BJ (cell line): Measurements from ENCODE around the gene LMTK2. TPM values are rescaled to one million over a fixed set of nuclear protein-coding genes. Genes with fewer than 3 reads are reported as not detected.

Experiments used
- CTCF ChIA-PET: fragments of 350-600 bp; formaldehyde crosslinking; extraction: SDS; loops from one replicate; lab custom pipeline; 2021; ENCODE audit warnings: antibody characterized with exemption, inconsistent platforms; lab: Yijun Ruan, JAX
- POLR2A ChIA-PET: fragments of 300-600 bp; sonication (Branson Sonifier 250); formaldehyde crosslinking; extraction: SDS; loops from one replicate; lab custom pipeline; 2021; ENCODE audit warnings: antibody characterized with exemption; lab: Charles Lee
- DNase-seq: peaks from one replicate; pipeline ENCODE4 v3.0.0-alpha.2; 2011; ENCODE audit warnings: low read depth
- H3K27me3 ChIP-seq: 2 replicates; pipeline ENCODE4 v1.6.0; 2011; ENCODE audit warnings: low read length; ENCODE audit not compliant: control insufficient read depth, insufficient read depth
- H3K36me3 ChIP-seq: 2 replicates; pipeline ENCODE4 v1.5.1; 2011; ENCODE audit warnings: low read length; ENCODE audit not compliant: control insufficient read depth, insufficient read depth
- H3K4me3 ChIP-seq: 2 replicates; pipeline ENCODE4 v1.5.1; 2011; ENCODE audit warnings: low read depth, mild to moderate bottlenecking, control low read depth, low read length
- polyA plus RNA-seq: library from polyadenylated mRNA; depleted of rRNA; stranded (reverse); fragments of >200 nt; gene quantifications from 2 replicates; pipeline ENCODE4 v1.2.3, GENCODE V29; 2011
- TF ChIP-seq, protein P1 (sequence below): IDR thresholded peaks from 2 replicates; pipeline ENCODE4 v1.5.1; 2011; ENCODE audit warnings: low read depth, mild to moderate bottlenecking, control low read depth, inconsistent platforms, low read length, moderate library complexity; ENCODE audit not compliant: insufficient read depth

The LMTK2 gene
- polyA plus RNA-seq, 1 experiment, result 3.8 TPM

DNA sequence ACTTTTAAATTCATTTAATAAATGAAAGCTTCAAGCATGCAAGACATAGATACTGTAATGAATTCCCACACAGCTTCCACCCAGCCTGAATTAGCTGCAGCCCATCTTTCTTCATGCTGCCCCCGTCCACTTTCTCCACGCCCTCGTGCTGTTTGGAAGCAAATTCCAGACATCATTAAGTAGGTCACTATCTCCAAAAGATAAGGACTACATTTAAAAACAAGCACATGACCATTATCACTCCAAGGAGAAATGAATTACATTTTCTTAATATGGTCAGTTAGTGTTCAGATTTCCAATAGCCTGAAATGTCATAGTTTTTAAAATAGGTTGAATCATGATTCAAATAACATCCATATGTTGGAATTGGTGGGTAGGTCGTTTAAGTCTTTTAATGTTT is 24.3 kb downstream of the LMTK2 start:
- Histone ChIP-seq H3K4me3 (no peak overlapping the region), H3K36me3 (no peaks in the 10 kb centered on the region), H3K27me3 (no peaks in the 10 kb centered on the region)
- TF ChIP-seq, protein P1, sequence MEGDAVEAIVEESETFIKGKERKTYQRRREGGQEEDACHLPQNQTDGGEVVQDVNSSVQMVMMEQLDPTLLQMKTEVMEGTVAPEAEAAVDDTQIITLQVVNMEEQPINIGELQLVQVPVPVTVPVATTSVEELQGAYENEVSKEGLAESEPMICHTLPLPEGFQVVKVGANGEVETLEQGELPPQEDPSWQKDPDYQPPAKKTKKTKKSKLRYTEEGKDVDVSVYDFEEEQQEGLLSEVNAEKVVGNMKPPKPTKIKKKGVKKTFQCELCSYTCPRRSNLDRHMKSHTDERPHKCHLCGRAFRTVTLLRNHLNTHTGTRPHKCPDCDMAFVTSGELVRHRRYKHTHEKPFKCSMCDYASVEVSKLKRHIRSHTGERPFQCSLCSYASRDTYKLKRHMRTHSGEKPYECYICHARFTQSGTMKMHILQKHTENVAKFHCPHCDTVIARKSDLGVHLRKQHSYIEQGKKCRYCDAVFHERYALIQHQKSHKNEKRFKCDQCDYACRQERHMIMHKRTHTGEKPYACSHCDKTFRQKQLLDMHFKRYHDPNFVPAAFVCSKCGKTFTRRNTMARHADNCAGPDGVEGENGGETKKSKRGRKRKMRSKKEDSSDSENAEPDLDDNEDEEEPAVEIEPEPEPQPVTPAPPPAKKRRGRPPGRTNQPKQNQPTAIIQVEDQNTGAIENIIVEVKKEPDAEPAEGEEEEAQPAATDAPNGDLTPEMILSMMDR, result no peak
- POLR2A ChIA-PET, result interaction anchor here (0.6 kb wide), 1 partner anchor 122 kb away, joined by 3 read pairs; no protein-coding TSS in a partner anchor
- no peak for DNase-seq
- CTCF ChIA-PET, result interaction anchor here (1.0 to 2.6 kb wide), 3 partner anchors 25 to 136 kb away, joined by 3 to 19 read pairs (median 7); partner anchors contain the start of gene LMTK2

DNA sequence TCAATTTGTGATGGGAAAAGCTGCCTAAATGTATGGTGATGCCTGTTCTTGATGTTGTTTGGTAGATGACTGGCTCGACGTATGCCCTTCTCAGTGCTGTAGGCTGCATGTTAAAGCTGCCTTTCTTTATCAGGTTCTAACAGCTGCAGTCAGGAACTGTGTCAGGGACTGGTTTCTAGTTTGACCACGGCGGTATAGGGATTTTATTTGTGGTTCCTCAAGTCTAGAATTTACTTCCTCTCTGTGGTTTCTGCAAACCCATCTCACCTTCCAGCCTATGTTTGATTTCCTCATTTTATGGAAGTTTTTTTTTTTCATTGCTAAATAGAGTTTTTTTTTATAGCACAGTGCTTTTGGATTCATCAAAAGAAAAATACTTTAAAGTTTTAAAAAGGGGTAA is 26.5 kb downstream of the LMTK2 start:
- Histone ChIP-seq H3K36me3 (no peaks in the 10 kb centered on the region; the same call in 1 of the 2 replicates), H3K27me3 (no peaks in the 10 kb centered on the region), H3K4me3 (no peak overlapping the region)
- DNase-seq, result no peak
- ChIA-PET CTCF (interaction anchor here (2.7 kb wide), 1 partner anchor 35 kb away, joined by 13 read pairs; no protein-coding TSS in a partner anchor), POLR2A (no interaction called here)
- TF ChIP-seq, protein P1, result no peak

DNA sequence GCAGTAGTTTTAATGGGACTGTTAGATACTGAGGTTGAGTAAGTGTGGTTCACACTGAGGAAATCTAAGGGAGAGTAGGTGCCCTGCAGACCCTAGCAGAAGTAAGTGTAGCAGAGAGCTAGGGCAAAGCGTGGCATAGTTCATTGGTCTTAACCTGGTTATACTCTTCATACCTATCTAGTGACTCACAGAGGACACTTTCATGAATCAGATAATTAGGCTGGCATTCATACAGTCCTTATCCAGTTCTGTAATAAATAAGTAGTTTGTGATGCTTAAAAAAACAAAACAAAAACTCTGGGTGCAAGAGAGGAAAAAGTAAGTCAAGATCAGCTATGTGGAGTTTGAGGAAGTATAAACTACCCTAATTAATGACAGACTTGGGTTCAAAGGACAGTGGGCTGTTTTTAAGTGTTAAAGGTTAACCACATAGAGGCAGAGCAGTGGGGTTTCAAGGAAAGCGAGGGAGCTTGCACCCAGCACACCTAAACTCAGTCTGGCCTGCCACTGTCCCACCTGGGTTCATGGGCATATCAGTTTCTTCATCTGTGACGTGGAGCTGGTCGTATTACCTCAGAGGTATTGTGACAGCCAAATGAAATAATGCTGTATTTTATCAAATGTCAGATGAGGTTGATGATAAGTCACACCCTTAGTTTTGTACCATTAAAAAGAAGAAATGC is 27.1 kb downstream of the LMTK2 start:
- Histone ChIP-seq H3K4me3 (no peak overlapping the region), H3K27me3 (no peaks in the 10 kb centered on the region), H3K36me3 (no peaks in the 10 kb centered on the region; the same call in 1 of the 2 replicates)
- POLR2A ChIA-PET, result no interaction called here
- CTCF ChIA-PET, result interaction anchor here (0.8 to 2.7 kb wide), 6 partner anchors 11 to 1023 kb away, joined by 3 to 13 read pairs (median 3); no protein-coding TSS in a partner anchor
- TF ChIP-seq, protein P1, result no peak
- DNase-seq, result no peak

DNA sequence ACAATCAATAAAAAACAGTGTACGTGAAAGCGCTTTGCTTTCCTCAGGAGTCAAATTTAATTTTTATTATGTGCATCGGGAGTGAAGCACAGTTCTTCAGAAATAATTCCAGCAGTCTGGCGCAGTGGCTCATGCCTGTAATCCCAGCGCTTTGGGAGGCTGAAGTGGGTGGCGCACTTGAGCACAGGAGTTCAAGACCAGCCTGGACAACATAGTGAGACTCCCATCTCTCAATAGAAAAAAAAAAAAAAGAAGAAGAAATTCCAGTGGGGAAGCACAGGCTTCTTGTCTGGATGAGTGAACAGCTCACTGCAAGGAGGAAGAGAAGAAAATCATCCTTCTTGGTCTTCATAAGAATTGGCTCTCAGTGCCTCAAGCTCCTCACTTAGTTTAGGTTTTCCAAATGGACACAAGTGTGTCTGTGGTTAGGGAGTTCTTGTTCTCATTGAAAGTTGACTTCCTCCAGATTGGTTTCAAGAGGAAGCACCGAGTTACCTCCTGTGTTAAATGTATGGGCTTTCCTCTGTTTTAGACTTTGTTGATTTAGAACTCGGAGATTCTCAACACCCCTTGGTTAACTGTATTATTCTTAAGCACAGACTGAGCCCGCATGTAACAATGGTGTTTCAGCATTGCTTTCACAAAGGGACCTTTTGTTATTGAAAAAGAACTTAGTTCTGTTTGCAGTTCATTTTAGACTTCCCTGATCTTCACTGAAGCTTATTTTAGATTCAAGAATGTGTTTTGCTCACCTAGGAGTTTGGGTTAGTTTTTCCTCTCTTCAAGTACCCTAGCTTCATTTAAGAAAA is 28.0 kb downstream of the LMTK2 start:
- no peaks in the 10 kb centered on the region; the same call in 1 of the 2 replicates for H3K36me3 ChIP-seq
- ChIA-PET CTCF (interaction anchor here (0.5 to 2.7 kb wide), 8 partner anchors 8 to 1024 kb away, joined by 3 to 13 read pairs (median 4); no protein-coding TSS in a partner anchor), POLR2A (interaction anchor here (0.6 kb wide), 1 partner anchor 17 kb away, joined by 4 read pairs; no protein-coding TSS in a partner anchor)

More for the DNA sequence above, 28.0 kb downstream of the LMTK2 start:
- Histone ChIP-seq H3K27me3 (no peaks in the 10 kb centered on the region), H3K4me3 (no peak overlapping the region)
- no peak for DNase-seq
- TF ChIP-seq, protein P1, result no peak
